Naive thymus-derived CD4-positive, alpha-beta T cell (primary cell): ENCODE data around the gene PFDN1. TPM values are rescaled to one million over a fixed set of nuclear protein-coding genes. Genes with fewer than 3 reads are reported as not detected.

ENCODE experiments used
- ATAC-seq: fragments of 150-1000 bp; cut with Tn5 transposase; 2 replicates; pipeline ENCODE4 v1.10.0; 2021; ENCODE audit warnings: mild to moderate bottlenecking, moderate library complexity
- CTCF ChIA-PET: fragments of 350-600 bp; sonication (Branson Sonifier 250); formaldehyde crosslinking; loops from one replicate; lab custom pipeline; 2021; ENCODE audit warnings: antibody characterized with exemption; lab: Charles Lee
- POLR2A ChIA-PET: fragments of 350-600 bp; sonication (Branson Sonifier 250); formaldehyde crosslinking; loops from one replicate; lab custom pipeline; 2021; ENCODE audit warnings: antibody characterized with exemption, inconsistent platforms; lab: Charles Lee
- DNase-seq, 9 donors: peaks; one replicate each; pipeline versions ENCODE4 v3.0.0 to v3.0.0-alpha.2; 2020 to 2022; ENCODE audit warnings: mixed read lengths in 1 of 9
- H3K27ac ChIP-seq: one replicate; pipeline ENCODE4 v1.7.0; 2013; ENCODE audit warnings: mild to moderate bottlenecking, low read depth, low read length, moderate library complexity
- H3K27me3 ChIP-seq, 2 donors: one replicate each; pipeline ENCODE4 v1.7.0; 2013; ENCODE audit warnings: low read length in 2 of 2, mild to moderate bottlenecking in 2 of 2, moderate library complexity in 2 of 2; ENCODE audit not compliant: control insufficient read depth in 2 of 2, insufficient read depth in 2 of 2
- H3K36me3 ChIP-seq, 3 experiments: 1 replicate in 2 of 3; 2 replicates in 1 of 3; pipeline ENCODE4 v1.7.0; 2013; ENCODE audit warnings: low read length in 3 of 3, mild to moderate bottlenecking in 3 of 3, moderate library complexity in 1 of 3; ENCODE audit not compliant: insufficient read depth in 3 of 3, control insufficient read depth in 2 of 3
- H3K4me1 ChIP-seq, 2 donors: one replicate each; pipeline ENCODE4 v1.7.0; 2013; ENCODE audit warnings: low read length in 2 of 2, mild to moderate bottlenecking in 2 of 2, moderate library complexity in 1 of 2; ENCODE audit not compliant: control insufficient read depth in 2 of 2, insufficient read depth in 2 of 2
- H3K4me3 ChIP-seq: 2 replicates; pipeline ENCODE4 v1.7.0; 2013; ENCODE audit warnings: mild to moderate bottlenecking, low read length
- H3K9me3 ChIP-seq, 3 experiments: 1 replicate in 2 of 3; 2 replicates in 1 of 3; pipeline ENCODE4 v1.7.0; 2013; ENCODE audit warnings: low read length in 3 of 3; ENCODE audit not compliant: control insufficient read depth in 2 of 3
- H3K27ac Mint-ChIP-seq, 9 donors: one replicate each; pipeline ENCODE4 v1.8.0; 2020 to 2022; ENCODE audit warnings: mixed read lengths in 9 of 9, mild to moderate bottlenecking in 8 of 9, moderate library complexity in 5 of 9, inconsistent platforms in 2 of 9
- H3K27me3 Mint-ChIP-seq, 5 donors: one replicate each; pipeline ENCODE4 v1.8.0; 2021 to 2022; ENCODE audit warnings: mixed read lengths in 5 of 5, mild to moderate bottlenecking in 1 of 5
- H3K36me3 Mint-ChIP-seq, 5 donors: one replicate each; pipeline ENCODE4 v1.8.0; 2020 to 2022; ENCODE audit warnings: mixed read lengths in 5 of 5, mild to moderate bottlenecking in 3 of 5, inconsistent platforms in 1 of 5
- H3K4me1 Mint-ChIP-seq, 7 donors: one replicate each; pipeline ENCODE4 v1.8.0; 2020 to 2022; ENCODE audit warnings: mixed read lengths in 7 of 7, mild to moderate bottlenecking in 3 of 7, inconsistent platforms in 1 of 7
- H3K4me3 Mint-ChIP-seq, 10 donors: one replicate each; pipeline ENCODE4 v1.8.0; 2020 to 2022; ENCODE audit warnings: mild to moderate bottlenecking in 10 of 10, mixed read lengths in 10 of 10, moderate library complexity in 6 of 10, inconsistent platforms in 2 of 10
- H3K9me3 Mint-ChIP-seq, 11 donors: one replicate each; pipeline ENCODE4 v1.8.0; 2020 to 2022; ENCODE audit warnings: mixed read lengths in 11 of 11, mild to moderate bottlenecking in 4 of 11, inconsistent platforms in 1 of 11, moderate library complexity in 1 of 11
- intact Hi-C, 2 donors: fragments of 100-400 bp; cut with micrococcal nuclease; formaldehyde crosslinking; loops; one replicate each; pipeline ENCODE4 v1.15.1; 2023
- polyA plus RNA-seq, 2 donors: library from polyadenylated mRNA; unstranded; fragments of 300-500 nt; fragmentation: Illumina TruSeq; gene quantifications; one replicate each; pipeline ENCODE4 v1.2.3, GENCODE V29; 2021
- total RNA-seq, 6 experiments: library from RNA in 5 of 6; stranded (reverse) in 5 of 6; gene quantifications; 1 replicate in 5 of 6; 2 replicates in 1 of 6; pipeline ENCODE4 v1.2.3 and lab custom pipeline; 2021 to 2026

Gene PFDN1
- total and polyA plus RNA-seq, 7 experiments from 2014 or later: 24.8 to 139 (median 37.2) TPM

GRCh38 chr5:140225396-140225795, 77.5 kb downstream of the PFDN1 start:
- Mint-ChIP-seq H3K4me3 (no peak overlapping the region), H3K36me3 (no peaks in the 10 kb centered on the region), H3K4me1 (peaks cover 0 to 16% (median 0%) of the 10 kb centered on the region in 7 donors), H3K9me3 (no peaks in the 10 kb centered on the region), H3K27ac (no peak overlapping the region), H3K27me3 (peaks cover 0 to 4% (median 0%) of the 10 kb centered on the region in 5 donors)
- intact Hi-C loops: no loop called here
- ATAC-seq (no peak), DNase-seq (no peak)
- Histone ChIP-seq H3K27me3 (no peaks in the 10 kb centered on the region), H3K4me1 (no peaks in the 10 kb centered on the region), H3K4me3 (no peak overlapping the region), H3K9me3 (no peaks in the 10 kb centered on the region), H3K27ac (no peak overlapping the region), H3K36me3 (no peaks in the 10 kb centered on the region)
- CTCF ChIA-PET: no interaction called here
- POLR2A ChIA-PET: no interaction called here

- no peaks in the 10 kb centered on the region for H3K36me3 Mint-ChIP-seq
- DNase-seq: no peak
- peaks cover 0 to 23% (median 0%) of the 10 kb centered on the region in 7 donors for H3K4me1 Mint-ChIP-seq
- no peak overlapping the region for H3K27ac ChIP-seq
- no peaks in the 10 kb centered on the region for H3K4me1 ChIP-seq
- H3K36me3 ChIP-seq: no peaks in the 10 kb centered on the region
- no peak overlapping the region for H3K27ac Mint-ChIP-seq
- H3K27me3 Mint-ChIP-seq: peaks cover 0 to 4% (median 0%) of the 10 kb centered on the region in 5 donors
- CTCF ChIA-PET: no interaction called here
- H3K4me3 ChIP-seq: no peak overlapping the region
- intact Hi-C loops: no loop called here
- no peak for ATAC-seq
- no peaks in the 10 kb centered on the region for H3K9me3 ChIP-seq
- H3K27me3 ChIP-seq: no peaks in the 10 kb centered on the region
- no peaks in the 10 kb centered on the region for H3K9me3 Mint-ChIP-seq
- POLR2A ChIA-PET: no interaction called here
- H3K4me3 Mint-ChIP-seq: no peak overlapping the region
Measured at GRCh38 chr5:140224658-140225057, 78.2 kb downstream of the PFDN1 start.

GRCh38 chr5:140223567-140223966, 79.3 kb downstream of the PFDN1 start:
- intact Hi-C loops: no loop called here

GRCh38 chr5:140222416-140222815, 80.5 kb downstream of the PFDN1 start:
- H3K27ac Mint-ChIP-seq: no peak overlapping the region
- ChIA-PET CTCF (no interaction called here), POLR2A (no interaction called here)
- H3K27me3 Mint-ChIP-seq: peaks cover 0 to 4% (median 0%) of the 10 kb centered on the region in 5 donors
- intact Hi-C loops: no loop called here
- peaks cover 0 to 23% (median 0%) of the 10 kb centered on the region in 7 donors for H3K4me1 Mint-ChIP-seq
- H3K4me1 ChIP-seq: no peaks in the 10 kb centered on the region
- no peaks in the 10 kb centered on the region for H3K27me3 ChIP-seq
- no peaks in the 10 kb centered on the region for H3K36me3 ChIP-seq
- DNase-seq: no peak
- no peak overlapping the region for H3K4me3 Mint-ChIP-seq
- no peak for ATAC-seq
- H3K4me3 ChIP-seq: no peak overlapping the region
- H3K36me3 Mint-ChIP-seq: no peaks in the 10 kb centered on the region
- no peaks in the 10 kb centered on the region for H3K9me3 ChIP-seq
- no peak overlapping the region for H3K27ac ChIP-seq
- no peaks in the 10 kb centered on the region for H3K9me3 Mint-ChIP-seq

More at GRCh38 chr5:140223567-140223966, 79.3 kb downstream of the PFDN1 start:
- H3K4me3 Mint-ChIP-seq: no peak overlapping the region
- ATAC-seq: no peak
- no peaks in the 10 kb centered on the region for H3K36me3 Mint-ChIP-seq
- Histone ChIP-seq H3K27ac (no peak overlapping the region), H3K4me3 (no peak overlapping the region), H3K4me1 (no peaks in the 10 kb centered on the region), H3K36me3 (no peaks in the 10 kb centered on the region), H3K27me3 (no peaks in the 10 kb centered on the region), H3K9me3 (no peaks in the 10 kb centered on the region)
- H3K27ac Mint-ChIP-seq: no peak overlapping the region
- no peak for DNase-seq
- CTCF ChIA-PET: no interaction called here
- H3K4me1 Mint-ChIP-seq: peaks cover 0 to 23% (median 0%) of the 10 kb centered on the region in 7 donors
- peaks cover 0 to 4% (median 0%) of the 10 kb centered on the region in 5 donors for H3K27me3 Mint-ChIP-seq
- no peaks in the 10 kb centered on the region for H3K9me3 Mint-ChIP-seq
- POLR2A ChIA-PET: no interaction called here

GRCh38 chr5:140221697-140222223, 81.1 kb downstream of the PFDN1 start:
- Histone ChIP-seq H3K9me3 (no peaks in the 10 kb centered on the region), H3K4me1 (no peaks in the 10 kb centered on the region), H3K27ac (no peak overlapping the region), H3K27me3 (no peaks in the 10 kb centered on the region), H3K4me3 (no peak overlapping the region), H3K36me3 (no peaks in the 10 kb centered on the region)
- no peaks in the 10 kb centered on the region for H3K36me3 Mint-ChIP-seq
- peak; percentile 41 for ATAC-seq
- no peak overlapping the region for H3K4me3 Mint-ChIP-seq
- ChIA-PET CTCF (no interaction called here), POLR2A (no interaction called here)
- H3K27me3 Mint-ChIP-seq: peaks cover 0 to 2% (median 0%) of the 10 kb centered on the region in 5 donors
- intact Hi-C loops: no loop called here
- no peak overlapping the region for H3K27ac Mint-ChIP-seq
- peaks cover 0 to 23% (median 0%) of the 10 kb centered on the region in 7 donors for H3K4me1 Mint-ChIP-seq
- H3K9me3 Mint-ChIP-seq: no peaks in the 10 kb centered on the region
- no peak for DNase-seq

GRCh38 chr5:140220698-140221064, 82.2 kb downstream of the PFDN1 start:
- DNase-seq (no peak), ATAC-seq (no peak)
- Histone ChIP-seq H3K9me3 (no peaks in the 10 kb centered on the region), H3K27ac (no peak overlapping the region), H3K36me3 (no peaks in the 10 kb centered on the region), H3K27me3 (no peaks in the 10 kb centered on the region), H3K4me3 (no peak overlapping the region), H3K4me1 (no peaks in the 10 kb centered on the region)
- peaks cover 0 to 23% (median 0%) of the 10 kb centered on the region in 7 donors for H3K4me1 Mint-ChIP-seq
- no peak overlapping the region for H3K27ac Mint-ChIP-seq
- intact Hi-C loops: no loop called here
- ChIA-PET POLR2A (no interaction called here), CTCF (no interaction called here)
- no peaks in the 10 kb centered on the region for H3K27me3 Mint-ChIP-seq
- no peak overlapping the region for H3K4me3 Mint-ChIP-seq
- H3K36me3 Mint-ChIP-seq: no peaks in the 10 kb centered on the region
- no peaks in the 10 kb centered on the region for H3K9me3 Mint-ChIP-seq

- no peaks in the 10 kb centered on the region for H3K36me3 Mint-ChIP-seq
- ChIA-PET POLR2A (no interaction called here), CTCF (no interaction called here)
- no peaks in the 10 kb centered on the region for H3K9me3 ChIP-seq
- H3K9me3 Mint-ChIP-seq: no peaks in the 10 kb centered on the region
- H3K27ac Mint-ChIP-seq: peak overlapping the region in 1 of 9 donors; percentile 11
- intact Hi-C loops: no loop called here
- peaks cover 0 to 25% (median 0%) of the 10 kb centered on the region in 7 donors for H3K4me1 Mint-ChIP-seq
- no peak overlapping the region for H3K27ac ChIP-seq
- ATAC-seq (no peak), DNase-seq (no peak)
- no peaks in the 10 kb centered on the region for H3K27me3 Mint-ChIP-seq
- no peaks in the 10 kb centered on the region for H3K4me1 ChIP-seq
- no peak overlapping the region for H3K4me3 ChIP-seq
- no peaks in the 10 kb centered on the region for H3K36me3 ChIP-seq
- H3K27me3 ChIP-seq: no peaks in the 10 kb centered on the region
- H3K4me3 Mint-ChIP-seq: no peak overlapping the region
Measured at GRCh38 chr5:140220032-140220697, 82.7 kb downstream of the PFDN1 start.
